GM21360 (cell line): ENCODE data around the gene FHIT.
"Not testable (repeated sequence)": the region's sequence is repeated elsewhere in the genome, so short reads cannot be mapped to it uniquely, and the experiment has no call there.

Experiments used
- ATAC-seq: cut with Tn5 transposase; IDR thresholded peaks from one replicate; pipeline ENCODE4 v1.9.1; 2021; ENCODE audit warnings: mild to moderate bottlenecking, moderate library complexity; ENCODE audit not compliant: unreplicated experiment

Gene FHIT

DNA sequence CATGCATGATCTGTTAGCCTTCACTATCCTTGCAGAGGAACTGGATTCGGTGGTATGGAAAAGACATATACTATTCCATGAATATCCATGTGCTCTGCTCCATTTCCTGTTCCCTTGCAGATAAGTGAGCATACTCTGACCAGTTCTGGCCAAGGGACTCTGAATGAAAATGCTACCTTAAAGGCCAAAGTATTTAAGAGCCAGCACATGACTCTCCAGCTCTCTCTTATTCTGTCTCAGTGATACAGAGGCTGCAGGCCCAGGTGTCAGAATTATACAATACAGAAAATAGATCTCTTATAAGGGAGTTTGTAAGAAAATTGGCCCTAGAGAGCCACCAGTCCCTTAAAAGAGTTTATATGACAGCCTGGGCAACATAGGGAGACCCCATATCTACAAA, 1421.7 kb downstream of the FHIT start:
- no peak for ATAC-seq

DNA sequence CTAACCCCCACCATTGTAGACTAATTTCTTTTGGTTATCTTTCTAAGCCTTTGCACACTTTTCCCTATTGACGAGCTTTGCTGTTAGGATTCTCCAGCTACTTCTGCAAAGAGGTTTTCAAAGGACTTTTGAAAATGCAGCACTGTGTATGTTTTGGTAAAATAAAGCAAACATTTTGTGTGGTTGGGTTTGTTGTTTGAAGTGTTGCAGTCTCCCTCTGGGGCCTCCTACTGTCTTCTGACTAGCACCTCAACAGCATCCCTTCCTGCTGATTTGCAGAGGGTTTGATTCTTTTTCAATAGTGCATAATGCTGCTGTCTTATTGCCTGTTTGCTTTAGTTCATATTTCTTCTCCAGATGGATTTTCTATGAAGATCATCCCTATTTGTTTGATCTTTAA, 1426.4 kb downstream of the FHIT start:
- ATAC-seq, result no peak

DNA sequence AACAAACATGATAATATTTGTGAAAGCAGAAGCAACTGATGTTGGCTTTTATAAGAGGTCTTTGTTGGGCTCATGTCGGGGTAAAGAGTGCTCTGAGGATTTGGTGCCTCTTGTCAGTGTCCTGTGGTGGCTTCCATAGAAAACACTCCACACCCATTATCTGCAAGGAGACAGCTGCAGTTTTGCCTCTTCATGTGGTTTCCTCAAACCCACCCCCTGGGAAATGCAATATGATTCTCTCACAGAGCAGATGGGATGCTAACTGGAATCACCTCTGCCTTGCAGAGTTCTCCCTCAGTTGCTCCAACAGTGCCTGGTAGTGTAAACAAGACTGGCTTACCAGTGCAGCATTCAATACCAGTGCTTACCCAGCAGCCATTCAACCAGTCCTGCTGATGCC, 1430.0 kb downstream of the FHIT start:
- no peak for ATAC-seq

DNA sequence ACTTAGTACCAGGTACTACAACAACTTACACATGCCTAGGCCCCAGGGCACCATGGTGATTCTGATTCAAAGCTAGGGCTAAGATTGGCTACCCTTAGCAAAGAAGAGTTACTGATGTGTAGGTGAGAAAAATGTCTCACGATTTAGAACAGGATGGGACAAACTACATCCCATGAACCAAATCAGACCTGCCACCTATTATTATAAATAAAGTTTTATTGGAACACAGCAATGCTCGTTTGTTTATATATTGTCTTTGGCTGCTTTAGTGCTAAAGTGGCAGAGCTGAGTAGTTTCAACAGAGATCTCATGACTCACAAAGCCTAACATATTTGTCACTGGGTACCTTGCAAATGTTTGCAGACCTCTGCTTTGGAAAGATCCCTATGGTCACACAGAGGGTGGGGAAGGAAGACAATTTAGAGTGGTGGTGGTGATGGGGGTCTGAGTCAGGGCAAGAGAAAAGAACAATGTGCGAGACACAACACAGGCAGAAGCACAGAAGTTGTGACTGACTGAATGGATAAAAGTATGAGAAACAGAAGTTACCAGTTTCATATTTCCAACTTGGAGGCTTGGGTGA, 1430.8 kb downstream of the FHIT start:
- no peak for ATAC-seq

DNA sequence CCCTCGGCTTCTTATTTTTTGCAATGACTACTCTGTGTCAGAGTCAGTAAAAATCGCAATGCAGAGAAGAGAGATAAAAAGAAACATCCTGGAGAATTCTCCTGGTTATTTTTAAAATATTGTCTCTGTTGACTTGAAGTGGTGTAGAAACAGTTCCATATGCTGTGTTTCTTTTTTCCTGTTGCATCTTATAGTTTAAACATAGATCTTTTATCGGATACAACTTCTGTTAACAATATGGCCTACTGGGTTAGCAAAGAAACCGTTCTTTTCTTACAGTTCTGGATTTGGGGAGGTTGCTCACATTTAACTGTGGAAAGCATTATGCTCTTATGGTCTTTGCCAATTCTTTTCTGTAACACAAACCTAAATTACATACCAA, 1432.3 kb downstream of the FHIT start:
- ATAC-seq, result no peak

DNA sequence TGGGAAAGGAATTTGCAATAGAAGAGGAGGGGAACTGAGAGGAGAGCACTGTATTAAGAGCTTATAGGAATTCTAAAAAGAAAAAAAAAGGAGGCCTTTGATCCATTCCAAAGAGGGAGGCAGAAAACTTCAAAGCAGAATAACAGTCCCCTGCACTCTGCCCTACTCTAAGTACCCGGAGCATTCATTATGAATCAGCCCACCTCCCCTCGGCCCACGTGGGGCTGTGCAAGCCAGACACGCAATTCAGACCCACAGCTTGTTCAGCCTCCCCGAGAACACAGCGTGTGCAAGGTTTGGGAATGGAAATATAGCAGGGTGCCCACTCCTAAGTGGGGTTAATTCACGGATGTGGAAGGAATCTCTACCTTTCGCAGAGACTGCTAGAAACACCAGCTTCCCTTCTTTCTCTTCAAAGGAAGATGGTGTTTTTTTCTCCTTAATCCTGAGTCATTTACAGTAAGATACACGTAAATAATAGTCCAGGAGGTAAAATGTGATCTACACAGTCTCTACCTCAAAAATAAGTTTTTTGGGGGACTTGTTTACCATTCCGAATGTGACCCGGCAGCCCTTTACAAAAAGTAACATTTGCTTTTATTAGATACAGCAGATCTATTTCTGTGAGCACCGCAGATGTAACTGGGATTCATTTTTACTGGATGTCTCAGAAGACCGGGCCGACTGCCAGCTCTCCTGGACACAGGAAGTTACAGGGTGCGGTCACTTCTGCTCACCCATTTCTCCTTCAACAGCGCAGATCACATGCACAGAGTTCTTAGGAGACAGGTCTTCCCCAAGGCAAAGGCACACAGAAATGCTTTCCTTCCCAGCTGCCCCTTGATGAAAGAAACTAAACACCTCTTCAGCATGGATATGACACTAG, 1433.0 kb downstream of the FHIT start:
- ATAC-seq, result no peak

DNA sequence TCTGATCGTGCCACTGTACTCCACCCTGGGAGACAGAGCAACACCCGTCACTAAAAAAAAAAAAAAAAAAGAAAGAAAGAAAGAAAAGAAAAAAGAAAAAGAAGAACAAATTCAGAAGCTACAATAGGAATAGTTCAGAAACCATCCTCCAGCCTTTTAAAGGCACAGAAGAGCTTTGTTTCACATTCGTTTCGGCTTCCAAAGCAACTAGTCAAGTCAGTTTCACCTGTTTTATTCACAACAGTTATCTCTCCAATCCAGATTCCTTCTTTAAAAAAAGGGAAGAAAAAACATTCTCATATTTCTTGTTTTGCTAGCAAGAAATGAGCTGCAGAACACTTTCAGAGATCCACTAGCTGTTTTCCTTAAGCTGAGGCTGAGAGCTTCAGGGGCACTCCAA, 1433.7 kb downstream of the FHIT start:
- no peak for ATAC-seq

DNA sequence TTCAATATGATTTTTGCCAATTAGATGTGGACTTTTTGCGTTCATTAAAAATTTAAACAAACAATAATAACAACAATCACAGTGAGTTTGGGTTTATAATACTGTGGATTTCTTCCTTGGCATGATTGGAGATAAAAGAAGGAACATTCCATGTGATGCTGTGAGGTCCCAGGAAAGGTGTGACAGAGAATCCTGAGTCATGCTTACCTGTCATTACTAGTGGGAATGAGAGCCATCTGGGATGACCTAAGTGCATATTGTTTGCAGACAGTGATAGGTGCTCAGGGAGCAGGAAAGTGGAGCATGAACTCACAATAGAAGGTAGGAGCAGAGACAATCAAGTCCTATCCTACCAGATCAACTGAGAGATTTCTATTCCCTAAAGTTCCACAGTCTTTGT, 1434.9 kb downstream of the FHIT start:
- no peak for ATAC-seq

DNA sequence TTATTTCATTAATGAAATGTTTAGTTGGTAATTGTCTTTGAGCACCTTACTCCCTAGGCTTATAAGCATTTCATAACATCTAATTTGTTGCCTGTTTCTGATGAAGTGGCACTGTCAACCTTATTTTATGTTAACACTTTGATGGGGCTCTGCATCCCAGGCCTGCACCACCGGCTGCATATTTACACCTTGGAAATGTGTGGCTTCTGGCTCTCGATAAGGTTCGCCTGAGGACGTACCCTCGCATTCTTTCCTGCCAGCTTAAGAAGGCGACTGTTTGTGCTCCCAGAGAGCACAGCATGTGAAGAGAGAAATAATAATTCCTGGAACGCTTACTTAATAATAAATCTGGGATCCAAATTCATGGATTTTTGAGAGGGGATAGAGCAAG, 1438.1 kb downstream of the FHIT start:
- no peak for ATAC-seq

DNA sequence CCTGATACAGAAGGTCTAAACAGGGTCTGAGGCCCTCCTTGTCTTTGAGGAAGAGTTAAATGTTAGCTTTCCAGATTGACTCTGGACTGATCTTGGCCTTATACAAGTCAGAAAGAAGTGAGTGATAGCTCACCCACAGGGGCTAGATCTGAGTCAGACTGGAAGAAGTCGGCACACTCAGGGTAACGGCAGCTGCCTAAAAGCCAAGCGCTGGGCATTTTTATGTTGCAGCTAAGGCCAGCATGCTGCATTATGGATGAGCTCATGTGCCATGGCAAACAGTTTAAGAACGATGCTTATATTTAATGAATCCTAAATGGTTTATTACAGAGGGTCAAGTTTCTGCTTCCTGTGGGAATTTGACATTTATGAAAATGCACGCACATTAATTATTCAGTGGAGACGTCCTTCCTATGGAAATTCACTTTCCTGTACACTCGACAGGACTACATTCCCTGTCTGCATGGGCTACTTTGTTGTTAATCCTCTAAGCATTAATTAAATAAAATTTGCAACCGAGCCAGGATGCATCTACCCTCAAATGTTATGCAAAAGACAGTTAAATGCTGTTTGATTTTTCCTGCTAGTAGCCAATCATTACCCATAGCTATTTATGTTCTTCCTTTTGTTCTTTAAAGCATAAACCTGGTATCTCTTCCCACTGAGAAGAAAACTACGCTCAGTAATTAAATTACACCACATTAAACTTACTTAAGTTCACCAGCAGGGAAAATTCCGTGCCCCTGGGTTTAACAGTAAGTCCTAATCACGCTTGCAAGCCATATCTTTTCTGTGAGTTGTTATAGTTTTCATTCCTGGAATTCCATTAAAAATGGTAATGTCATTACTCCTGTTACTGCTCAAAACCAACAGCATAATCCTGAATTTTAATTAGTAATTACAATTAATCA, 1438.8 kb downstream of the FHIT start:
- ATAC-seq, result no peak

DNA sequence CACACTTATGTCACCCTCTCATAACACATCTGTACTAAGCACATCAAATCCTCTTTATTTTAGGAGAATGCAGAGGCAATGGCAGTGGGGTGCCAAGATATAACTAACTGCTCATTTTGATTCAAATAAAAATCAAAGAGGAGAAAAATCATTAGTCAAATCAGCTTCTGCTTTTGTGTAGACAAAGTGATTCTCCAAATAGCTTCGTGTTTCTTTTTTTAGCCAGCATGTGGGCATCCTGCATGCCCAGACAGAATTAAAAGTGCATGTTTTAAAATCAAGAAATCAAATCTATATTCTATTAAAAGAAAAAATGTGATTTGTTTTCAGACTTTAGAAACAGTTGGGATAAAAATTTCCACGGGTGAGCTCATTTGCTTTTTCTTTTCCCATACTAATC, 1440.1 kb downstream of the FHIT start:
- ATAC-seq, result no peak

DNA sequence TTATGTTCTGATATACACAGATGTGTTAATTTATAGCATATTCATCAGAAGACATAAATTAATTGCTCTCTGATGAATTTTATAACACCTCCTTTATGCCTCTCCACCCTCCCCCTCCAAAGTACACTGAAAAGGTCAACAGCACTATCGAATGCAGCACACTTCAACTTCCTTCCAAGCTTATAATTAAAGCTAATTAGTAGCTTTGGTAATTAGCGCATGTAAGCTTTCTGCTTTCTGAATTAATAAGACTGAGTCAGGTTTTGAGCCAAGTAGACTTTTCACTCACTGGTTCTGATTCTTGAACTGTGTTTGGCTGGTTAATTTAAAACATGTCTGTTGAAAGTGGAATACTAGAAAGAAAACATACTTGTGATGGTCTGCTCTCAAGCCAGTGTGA, 1440.6 kb downstream of the FHIT start:
- no peak for ATAC-seq

DNA sequence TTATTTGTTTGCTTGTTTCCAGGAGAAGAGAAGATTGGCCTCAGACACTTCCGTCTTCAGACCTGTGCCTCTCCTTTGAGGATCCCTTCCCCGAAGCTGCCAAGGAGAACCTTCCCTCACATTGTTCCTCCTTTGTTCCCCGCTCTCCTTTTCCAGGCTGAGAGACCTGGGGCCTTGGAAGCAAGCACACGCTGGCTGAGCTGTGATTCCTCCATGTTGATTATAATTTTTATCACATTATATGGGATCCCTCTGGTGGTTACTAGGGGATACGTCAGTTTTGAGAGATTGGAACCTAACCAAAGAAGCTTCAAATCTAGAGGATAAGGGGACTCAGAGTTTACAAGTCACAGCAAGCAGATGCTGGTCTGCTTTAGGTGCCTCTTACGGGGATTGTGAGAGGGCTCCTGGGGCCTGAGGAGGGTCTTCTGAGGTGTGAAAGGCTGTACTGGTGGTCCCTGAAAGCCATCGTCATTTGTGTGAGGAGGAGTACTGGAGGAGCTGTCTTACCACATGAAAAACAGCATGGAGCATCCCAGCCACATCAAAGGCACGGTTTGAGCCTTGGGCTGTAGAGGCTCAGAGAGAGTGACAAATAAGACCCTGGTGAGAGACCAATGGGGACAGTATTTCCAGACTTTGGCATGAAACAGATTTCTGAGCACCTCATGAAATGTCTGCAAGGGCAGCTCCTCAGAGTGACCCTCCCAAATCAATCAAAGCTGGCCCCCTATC, 1441.4 kb downstream of the FHIT start:
- no peak for ATAC-seq

DNA sequence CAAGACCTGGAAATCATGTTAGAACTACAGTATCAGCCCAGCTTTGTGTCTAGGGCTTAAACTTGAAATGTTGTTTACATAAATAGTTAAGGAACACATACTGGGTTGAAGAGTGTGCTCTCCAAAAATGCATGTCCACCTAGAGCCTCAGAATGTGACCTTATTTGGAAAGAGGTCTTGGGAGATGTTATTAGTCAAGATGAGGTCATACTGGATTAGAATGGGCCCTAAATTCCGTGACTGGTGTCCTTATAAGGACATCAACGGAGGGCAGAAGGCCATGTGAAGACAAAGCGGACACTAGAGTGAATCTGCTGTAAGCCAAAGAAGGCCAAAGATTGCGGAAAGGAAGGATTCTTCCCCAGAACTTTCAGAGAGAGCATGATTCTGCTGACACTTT, 1442.2 kb downstream of the FHIT start:
- no peak for ATAC-seq

DNA sequence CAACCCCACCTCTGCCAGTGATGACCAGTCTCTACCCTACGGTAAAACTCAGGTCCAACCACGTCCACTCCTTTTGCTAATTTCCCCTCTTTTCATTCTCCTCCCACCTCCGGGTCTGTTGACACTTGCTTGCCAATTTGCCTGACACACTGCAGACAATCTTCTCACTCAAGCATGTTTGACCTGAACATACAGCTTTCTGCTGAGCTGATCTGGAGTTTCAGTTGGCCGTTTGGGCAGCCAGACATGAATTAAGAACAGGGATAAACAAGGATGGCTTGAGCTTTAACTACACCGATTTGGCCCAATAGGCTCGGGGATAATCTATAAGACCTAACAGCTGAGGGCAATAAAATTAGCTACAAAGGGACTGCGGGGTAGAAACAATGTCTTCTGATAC, 1442.8 kb downstream of the FHIT start:
- no peak for ATAC-seq

DNA sequence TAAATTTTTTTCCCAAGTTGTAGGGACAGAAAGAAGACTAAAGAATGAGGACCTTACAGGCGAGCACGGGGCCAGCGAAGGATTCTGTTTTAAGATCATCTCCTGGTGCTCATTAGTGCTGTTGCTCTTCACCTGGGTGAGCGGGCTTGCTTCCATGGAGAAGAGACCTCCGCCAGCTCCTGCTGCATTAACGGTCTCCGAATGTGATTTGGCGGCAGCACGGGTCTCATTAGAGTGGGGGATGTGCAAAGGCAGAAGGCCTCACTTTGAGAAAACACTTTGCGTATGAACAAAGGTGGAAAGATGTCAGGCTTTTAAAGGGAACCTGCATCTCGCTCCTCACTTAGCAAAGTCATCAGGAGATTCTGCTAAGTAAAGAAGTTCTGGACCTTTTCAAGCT, 1448.0 kb downstream of the FHIT start:
- no peak for ATAC-seq

DNA sequence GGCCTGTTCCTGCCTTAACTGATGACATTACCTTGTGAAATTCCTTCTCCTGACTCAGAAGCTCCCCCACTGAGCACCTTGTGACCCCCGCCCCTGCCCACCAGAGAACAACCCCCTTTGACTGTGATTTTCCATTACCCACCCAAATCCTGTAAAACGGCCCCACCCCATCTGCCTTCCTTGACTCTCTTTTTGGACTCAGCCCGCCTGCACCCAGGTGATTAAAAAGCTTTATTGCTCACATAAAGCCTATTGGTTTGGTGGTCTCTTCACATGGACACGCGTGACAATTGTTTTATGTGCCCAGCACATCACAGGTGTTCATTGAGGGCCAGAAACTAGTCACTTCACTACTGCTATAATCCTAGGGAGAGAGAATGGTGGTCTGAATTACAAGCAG, 1448.8 kb downstream of the FHIT start:
- not testable (repeated sequence) for ATAC-seq

DNA sequence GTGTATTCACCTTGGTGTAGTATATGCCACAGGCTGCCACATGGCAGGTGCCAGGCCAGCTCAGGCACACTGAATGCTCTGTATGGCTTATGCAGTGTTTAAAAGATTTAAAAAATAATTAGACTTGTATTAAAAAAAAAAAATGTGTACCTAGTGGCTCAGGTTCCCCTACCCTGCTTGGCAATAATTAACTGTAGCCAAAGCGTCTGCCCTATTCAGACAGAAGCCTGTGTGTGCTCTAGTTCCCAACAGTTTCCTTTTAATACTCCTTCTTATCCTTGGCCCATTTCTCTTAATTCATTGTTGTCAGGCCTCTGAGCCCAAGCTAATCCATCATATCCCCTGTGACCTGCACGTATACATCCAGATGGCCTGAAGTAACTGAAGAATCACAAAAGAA, 1449.2 kb downstream of the FHIT start:
- no peak for ATAC-seq

DNA sequence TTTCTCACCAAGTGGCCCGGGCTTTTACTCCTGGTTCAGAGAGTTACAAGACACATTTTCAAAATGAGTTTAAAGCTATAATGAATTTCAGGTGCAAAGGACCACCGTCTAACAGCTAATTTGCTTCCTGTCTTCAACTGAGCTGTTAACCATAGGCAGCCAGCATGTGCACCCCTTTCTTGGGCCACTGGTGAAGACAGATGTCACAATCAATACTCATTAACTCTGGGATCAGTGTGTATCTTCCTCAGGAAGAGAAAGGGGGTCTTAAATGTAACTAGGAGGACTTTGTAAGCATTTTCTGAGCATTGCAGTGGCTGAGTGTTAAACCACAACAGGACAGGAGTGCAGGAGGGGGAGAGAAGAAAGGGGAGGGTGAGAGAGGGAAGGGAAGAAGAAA, 1450.8 kb downstream of the FHIT start:
- no peak for ATAC-seq

DNA sequence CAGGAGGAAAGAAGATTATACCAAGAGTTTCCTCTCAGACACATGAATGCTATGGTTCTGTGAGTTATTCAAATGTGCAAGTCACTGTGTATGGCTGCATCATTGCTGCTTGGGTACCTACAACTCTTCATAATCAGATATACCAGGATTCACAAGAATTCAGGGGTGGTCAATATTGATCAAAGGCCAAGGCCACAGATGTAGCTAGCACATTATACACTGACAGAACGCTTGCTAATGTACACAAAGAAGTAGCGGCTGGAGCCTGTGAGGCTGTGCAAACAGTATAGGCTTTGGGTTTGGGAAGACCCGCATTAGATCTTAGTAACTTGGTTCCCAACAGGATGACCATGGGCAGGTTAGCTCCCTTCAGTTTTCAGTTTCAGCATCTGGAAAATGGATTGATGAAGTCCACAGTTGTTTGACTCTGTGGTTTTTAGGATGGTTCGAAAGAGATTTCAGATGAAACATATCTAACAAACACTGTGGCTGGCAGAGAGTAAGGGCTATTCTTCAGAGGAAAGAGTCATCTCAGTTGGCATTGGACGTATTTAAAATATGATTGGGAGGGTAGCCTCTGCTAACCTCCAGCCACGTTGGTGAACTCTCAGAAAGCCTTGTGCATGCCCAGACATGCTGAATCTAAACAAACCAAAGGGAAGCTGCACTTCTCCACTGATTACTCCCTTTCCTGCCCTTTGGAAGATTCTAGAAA, 1452.7 kb downstream of the FHIT start:
- ATAC-seq, result no peak
